ENCODE measurements around the gene CDCA3.

CDCA3 gene

GRCh38 chr12:6819106-6820030, 31.7 kb downstream of the CDCA3 start:
- DNase-seq: no peak

GRCh38 chr12:6818645-6819044, 32.4 kb downstream of the CDCA3 start:
- no peak for DNase-seq

GRCh38 chr12:6818222-6818621, 32.9 kb downstream of the CDCA3 start:
- DNase-seq: no peak

GRCh38 chr12:6817662-6818157, 33.4 kb downstream of the CDCA3 start:
- DNase-seq: no peak

- no peak for DNase-seq
Measured at GRCh38 chr12:6817098-6817497, 34.0 kb downstream of the CDCA3 start.

- no peak for DNase-seq
Measured at GRCh38 chr12:6816598-6816997, 34.5 kb downstream of the CDCA3 start.

- no peak for DNase-seq
Measured at GRCh38 chr12:6813363-6813762, 37.7 kb downstream of the CDCA3 start.

- no peak for DNase-seq
Measured at GRCh38 chr12:6810758-6811157, 40.3 kb downstream of the CDCA3 start.

- no peak for DNase-seq
Measured at GRCh38 chr12:6809056-6809455, 42.0 kb downstream of the CDCA3 start.

GRCh38 chr12:6807170-6807569, 43.9 kb downstream of the CDCA3 start:
- DNase-seq: no peak

- no peak for DNase-seq
Measured at GRCh38 chr12:6799147-6799546, 51.9 kb downstream of the CDCA3 start.
